AG09309 (cell line): ENCODE results near the gene OLFM3.

Source experiments
- DNase-seq: peaks from one replicate; pipeline ENCODE4 v3.0.0-alpha.2; 2010; ENCODE audit warnings: low read depth
- H3K4me3 ChIP-seq: 2 replicates; pipeline ENCODE4 v1.5.1; 2011; ENCODE audit warnings: mild to moderate bottlenecking, low read depth, low read length, moderate library complexity; ENCODE audit not compliant: control insufficient read depth
- CTCF ChIP-seq: IDR thresholded peaks from 2 replicates; pipeline ENCODE4 v1.5.1; 2011; ENCODE audit warnings: mild to moderate bottlenecking, low read depth, low read length, inconsistent platforms; ENCODE audit not compliant: insufficient read depth, control insufficient read depth; ENCODE audit errors: missing control alignments

Gene OLFM3

GRCh38 chr1:101996825-101997465 is at the start of gene OLFM3:
Gene OLFM3 (minus strand): TSS chr1:101996926.
- DNase-seq, result no peak
- H3K4me3 ChIP-seq, result no peak within 1 kb of the TSS
- no peak for TF ChIP-seq CTCF

- no peak for DNase-seq
- TF ChIP-seq CTCF, result no peak
Observed at GRCh38 chr1:102045752-102046151, 49.0 kb upstream of the OLFM3 start.

DNA sequence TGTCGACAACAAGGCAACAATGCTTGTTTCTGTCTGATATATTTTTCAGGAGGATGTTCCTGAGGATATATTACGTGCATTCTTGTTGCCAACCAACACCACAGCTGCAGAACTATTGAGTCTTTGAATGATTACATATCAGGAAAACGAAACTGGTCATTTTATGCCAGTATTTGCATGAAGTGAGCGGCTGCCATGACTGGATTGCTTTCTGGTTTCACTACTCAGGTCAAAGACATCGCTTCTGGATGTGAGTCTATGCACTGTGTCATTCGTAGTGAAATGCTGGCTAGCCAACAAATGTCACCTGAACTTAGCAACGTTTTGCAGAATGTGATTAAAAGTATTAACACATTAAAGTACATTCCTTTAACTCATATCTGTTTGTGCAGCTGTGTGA is 35.8 kb upstream of the OLFM3 start:
- no peak for TF ChIP-seq CTCF
- no peak for DNase-seq
- no peak overlapping the region for H3K4me3 ChIP-seq

More at GRCh38 chr1:102045752-102046151, 49.0 kb upstream of the OLFM3 start:
- no peak overlapping the region for H3K4me3 ChIP-seq

DNA sequence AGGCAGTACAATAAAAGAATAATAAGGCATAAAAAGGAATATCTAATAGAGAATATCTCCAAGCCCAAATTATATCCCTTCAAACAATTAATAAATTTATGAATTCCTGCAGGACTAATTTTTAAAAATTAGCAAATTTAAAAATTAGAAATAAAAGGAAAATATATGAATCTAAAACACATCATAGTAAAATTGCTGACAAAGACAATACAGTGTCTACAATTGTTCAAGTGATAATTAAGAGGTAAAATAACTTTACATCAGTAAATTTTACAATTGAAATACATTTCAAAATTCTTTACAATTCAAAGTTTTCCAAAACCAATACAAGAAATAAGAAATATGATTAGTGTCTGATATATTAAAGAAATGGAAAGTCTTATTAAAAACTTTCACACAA is 22.8 kb upstream of the OLFM3 start:
- no peak for TF ChIP-seq CTCF
- no peak for DNase-seq
- H3K4me3 ChIP-seq, result no peak overlapping the region

- no peak for DNase-seq
- no peak for TF ChIP-seq CTCF
- H3K4me3 ChIP-seq, result no peak overlapping the region
Observed at GRCh38 chr1:102015728-102016127, 19.0 kb upstream of the OLFM3 start.

DNA sequence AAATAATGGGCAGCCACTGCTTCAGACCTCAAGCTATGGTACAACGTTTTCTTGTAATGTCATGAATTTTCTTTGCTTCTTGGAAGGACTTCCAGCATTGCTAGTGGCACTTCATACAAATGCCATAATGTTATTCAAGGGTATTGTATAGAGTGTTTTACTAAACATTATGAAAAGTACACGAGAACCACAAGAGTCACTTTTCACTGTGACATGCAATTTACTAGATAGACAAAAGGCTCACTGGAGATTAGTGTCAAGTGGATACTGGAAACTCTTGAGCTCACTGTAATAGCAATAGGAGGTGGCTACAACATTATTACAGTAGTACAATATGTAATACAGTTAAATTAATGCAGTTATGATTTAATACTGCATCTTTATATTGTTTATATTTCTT is 5.3 kb upstream of the OLFM3 start:
- TF ChIP-seq CTCF, result no peak
- no peak for DNase-seq
- no peak overlapping the region for H3K4me3 ChIP-seq
